Endodermal cell (in vitro differentiated cells): ENCODE data around the gene CCDC38. TPM values are rescaled to one million over a fixed set of nuclear protein-coding genes. Genes with fewer than 3 reads are reported as not detected.

Experiments
- DNase-seq: peaks from one replicate; pipeline ENCODE4 v3.0.0-alpha.2; 2017
- H3K27ac ChIP-seq: 2 replicates; pipeline ENCODE4 v1.5.1; 2013; ENCODE audit warnings: mild to moderate bottlenecking, low read depth, low read length, moderate library complexity
- H3K27me3 ChIP-seq: 2 replicates; pipeline ENCODE4 v1.6.1; 2013; ENCODE audit warnings: mild to moderate bottlenecking, low read length, moderate library complexity; ENCODE audit not compliant: insufficient read depth, control insufficient read depth, poor library complexity, severe bottlenecking
- H3K36me3 ChIP-seq: 2 replicates; pipeline ENCODE4 v1.7.0; 2013; ENCODE audit warnings: mild to moderate bottlenecking, low read length, moderate library complexity; ENCODE audit not compliant: control insufficient read depth, insufficient read depth
- H3K4me1 ChIP-seq: one replicate; pipeline ENCODE4 v1.7.0; 2013; ENCODE audit warnings: low read length; ENCODE audit not compliant: control insufficient read depth, insufficient read depth
- H3K4me3 ChIP-seq: 2 replicates; pipeline ENCODE4 v1.5.1; 2013; ENCODE audit warnings: mild to moderate bottlenecking, low read length, moderate library complexity
- H3K9ac ChIP-seq: 2 replicates; pipeline ENCODE4 v1.6.1; 2013; ENCODE audit warnings: mild to moderate bottlenecking, low read length, moderate library complexity; ENCODE audit not compliant: poor library complexity, severe bottlenecking; ENCODE audit errors: extremely low read depth
- H3K9me3 ChIP-seq: 2 replicates; pipeline ENCODE4 v1.6.1; 2013; ENCODE audit warnings: mild to moderate bottlenecking, low read length, moderate library complexity; ENCODE audit not compliant: control insufficient read depth
- H3K27ac Mint-ChIP-seq: 2 replicates; pipeline ENCODE4 v1.8.0; 2020; ENCODE audit warnings: mixed read lengths
- H3K27me3 Mint-ChIP-seq: 2 replicates; pipeline ENCODE4 v1.8.0; 2021; ENCODE audit warnings: mild to moderate bottlenecking, mixed read lengths; ENCODE audit not compliant: insufficient read depth
- H3K36me3 Mint-ChIP-seq: 2 replicates; pipeline ENCODE4 v1.8.0; 2020; ENCODE audit warnings: low read depth, mixed read lengths
- H3K4me1 Mint-ChIP-seq: 2 replicates; pipeline ENCODE4 v1.8.0; 2020; ENCODE audit warnings: mixed read lengths
- H3K4me3 Mint-ChIP-seq: 2 replicates; pipeline ENCODE4 v1.8.0; 2020; ENCODE audit warnings: mild to moderate bottlenecking, moderate library complexity, mixed read lengths
- H3K9me3 Mint-ChIP-seq: 2 replicates; pipeline ENCODE4 v1.8.0; 2020; ENCODE audit warnings: mild to moderate bottlenecking, mixed read lengths
- CTCF ChIP-seq: fragments of 200-600 bp; sonication (generic); conservative IDR thresholded peaks from 2 replicates; pipeline ENCODE4 v1.5.0; 2021; ENCODE audit warnings: antibody characterized with exemption, mild to moderate bottlenecking
- whole genome bisulfite sequencing, 2 experiments: methylation state at CpG; one replicate each; pipeline versions ENCODE4 v1.1.5 to v1.1.7; 2013; ENCODE audit warnings: missing lambda C conversion rate in 2 of 2, mixed read lengths in 1 of 2; ENCODE audit not compliant: insufficient coverage in 1 of 2, insufficient read length in 1 of 2; 5-methylcytosine and 5-hydroxymethylcytosine counted together
- total RNA-seq, 2 donors: library from RNA; stranded (reverse); fragmentation: NEBNext Ultra II Directional in 1 of 2; extraction: Animal tissue kit (Norgen Biotek cat#: 25700) in 1 of 2; gene quantifications; 2 replicates in 1 of 2; 3 replicates in 1 of 2; pipeline ENCODE4 v1.2.1, GENCODE V29; 2021

The CCDC38 gene
- total RNA-seq, 2 donors from 2014 or later, result 0.35 TPM

GRCh38 chr12:95882080-95882479 is 60.3 kb downstream of the CCDC38 start:
- DNase-seq, result no peak
- no peaks in the 10 kb centered on the region for H3K36me3 ChIP-seq
- no peak overlapping the region for H3K27ac ChIP-seq
- no peak overlapping the region for H3K9ac ChIP-seq
- H3K27me3 Mint-ChIP-seq, result no peaks in the 10 kb centered on the region
- no peak overlapping the region for H3K27ac Mint-ChIP-seq
- H3K36me3 Mint-ChIP-seq, result no peaks in the 10 kb centered on the region
- 71 to 76% methylated on average over 1 of the region's 1 CpG for WGBS, 2 experiments
- peaks cover 8% of the 10 kb centered on the region for H3K9me3 Mint-ChIP-seq
- H3K27me3 ChIP-seq, result no peaks in the 10 kb centered on the region
- H3K4me1 Mint-ChIP-seq, result no peaks in the 10 kb centered on the region
- H3K4me3 ChIP-seq, result no peak overlapping the region
- TF ChIP-seq CTCF, result no peak
- peaks cover 28% of the 10 kb centered on the region for H3K9me3 ChIP-seq
- H3K4me3 Mint-ChIP-seq, result no peak overlapping the region
- H3K4me1 ChIP-seq, result no peaks in the 10 kb centered on the region

- H3K27ac Mint-ChIP-seq, result no peak overlapping the region
These were observed 61.0 kb downstream of the CCDC38 start for GRCh38 chr12:95881331-95881955.

GRCh38 chr12:95880895-95881294 is 61.5 kb downstream of the CCDC38 start:
- Mint-ChIP-seq H3K9me3 (peaks cover 10% of the 10 kb centered on the region), H3K27ac (no peak overlapping the region), H3K4me1 (no peaks in the 10 kb centered on the region), H3K36me3 (no peaks in the 10 kb centered on the region), H3K4me3 (no peak overlapping the region), H3K27me3 (no peaks in the 10 kb centered on the region)
- DNase-seq, result no peak
- no peak for TF ChIP-seq CTCF
- 83% methylated on average over 1 of the region's 1 CpG; no CpG with 5 or more reads in 1 of the 2 experiments for WGBS, 2 experiments
- H3K9ac ChIP-seq, result no peak overlapping the region
- no peak overlapping the region for H3K27ac ChIP-seq
- H3K4me3 ChIP-seq, result no peak overlapping the region
- no peaks in the 10 kb centered on the region for H3K36me3 ChIP-seq
- no peaks in the 10 kb centered on the region for H3K4me1 ChIP-seq
- no peaks in the 10 kb centered on the region for H3K27me3 ChIP-seq
- H3K9me3 ChIP-seq, result peaks cover 40% of the 10 kb centered on the region

More at GRCh38 chr12:95881331-95881955, 61.0 kb downstream of the CCDC38 start:
- no peak overlapping the region for H3K4me3 ChIP-seq
- Mint-ChIP-seq H3K27me3 (no peaks in the 10 kb centered on the region), H3K4me1 (no peaks in the 10 kb centered on the region), H3K4me3 (no peak overlapping the region), H3K36me3 (no peaks in the 10 kb centered on the region), H3K9me3 (peaks cover 8% of the 10 kb centered on the region)
- no peak for TF ChIP-seq CTCF
- H3K27ac ChIP-seq, result no peak overlapping the region
- H3K4me1 ChIP-seq, result no peaks in the 10 kb centered on the region
- no peaks in the 10 kb centered on the region for H3K36me3 ChIP-seq
- H3K9ac ChIP-seq, result no peak overlapping the region
- H3K27me3 ChIP-seq, result no peaks in the 10 kb centered on the region
- WGBS, 2 experiments, result 85 to 90% methylated on average over 3 of the region's 3 CpGs
- peaks cover 34% of the 10 kb centered on the region for H3K9me3 ChIP-seq
- no peak for DNase-seq
